Thyroid gland (tissue), 4 donors: ENCODE results near the gene TBC1D2B. TPM values are rescaled to one million over a fixed set of nuclear protein-coding genes. Genes with fewer than 3 reads are reported as not detected.

Experiments
- DNase-seq, 2 donors: peaks; one replicate each; pipeline ENCODE4 v3.0.0-alpha.2; 2019
- H3K27ac ChIP-seq, 3 donors: fragments of 200-600 bp; sonication (generic); 1 replicate in 2 of 3; 2 replicates in 1 of 3; pipeline ENCODE4 v1.5.1; 2016 to 2019; ENCODE audit warnings: mild to moderate bottlenecking in 1 of 3, moderate library complexity in 1 of 3
- H3K27me3 ChIP-seq: fragments of 200-600 bp; sonication (generic); one replicate; pipeline ENCODE4 v1.5.1; 2019
- H3K36me3 ChIP-seq, 2 donors: fragments of 200-600 bp; sonication (generic); one replicate each; pipeline ENCODE4 v1.5.1; 2016 to 2019
- H3K4me1 ChIP-seq, 2 donors: fragments of 200-600 bp; sonication (generic); one replicate each; pipeline ENCODE4 v1.5.1; 2017 to 2019
- H3K4me3 ChIP-seq, 3 donors: fragments of 200-600 bp; sonication (generic); replicated peaks in 1 of 3; 1 replicate in 2 of 3; 2 replicates in 1 of 3; pipeline ENCODE4 v1.5.1; 2016; ENCODE audit warnings: mild to moderate bottlenecking in 1 of 3
- H3K9me3 ChIP-seq: fragments of 200-600 bp; sonication (generic); one replicate; pipeline ENCODE4 v1.5.1; 2017
- POLR2A ChIP-seq, 2 donors: fragments of 450-650 bp; IDR thresholded peaks; one replicate each; pipeline ENCODE4 v1.6.1; 2017; ENCODE audit warnings: antibody characterized with exemption in 2 of 2, mild to moderate bottlenecking in 2 of 2, moderate library complexity in 1 of 2
- WGBS, 2 donors: methylation state at CpG; one replicate each; pipeline ENCODE4 v1.1.5; 2017; 5-methylcytosine and 5-hydroxymethylcytosine counted together
- intact Hi-C: fragments of 100-400 bp; cut with DNase I; formaldehyde crosslinking; loops from one replicate; pipeline ENCODE4 v1.15.1; 2023
- total RNA-seq, 4 donors: library from RNA; depleted of rRNA; stranded (reverse); fragments of >200 nt; gene quantifications; one replicate each; pipeline ENCODE4 v1.2.3, GENCODE V29; 2016
- TF ChIP-seq, protein P1 (sequence below), 6 experiments: fragments of 200-600 bp in 3 of 6; fragments of 450-650 bp in 3 of 6; sonication (generic) in 3 of 6; IDR thresholded peaks; one replicate each; pipeline ENCODE4 v1.5.1; 2016 to 2019; ENCODE audit warnings: antibody characterized with exemption in 6 of 6, mild to moderate bottlenecking in 2 of 6, inconsistent platforms in 1 of 6, moderate library complexity in 1 of 6

TBC1D2B gene
- total RNA-seq, 4 donors from 2014 or later, result 32.8 to 54.0 (median 40.1) TPM

DNA sequence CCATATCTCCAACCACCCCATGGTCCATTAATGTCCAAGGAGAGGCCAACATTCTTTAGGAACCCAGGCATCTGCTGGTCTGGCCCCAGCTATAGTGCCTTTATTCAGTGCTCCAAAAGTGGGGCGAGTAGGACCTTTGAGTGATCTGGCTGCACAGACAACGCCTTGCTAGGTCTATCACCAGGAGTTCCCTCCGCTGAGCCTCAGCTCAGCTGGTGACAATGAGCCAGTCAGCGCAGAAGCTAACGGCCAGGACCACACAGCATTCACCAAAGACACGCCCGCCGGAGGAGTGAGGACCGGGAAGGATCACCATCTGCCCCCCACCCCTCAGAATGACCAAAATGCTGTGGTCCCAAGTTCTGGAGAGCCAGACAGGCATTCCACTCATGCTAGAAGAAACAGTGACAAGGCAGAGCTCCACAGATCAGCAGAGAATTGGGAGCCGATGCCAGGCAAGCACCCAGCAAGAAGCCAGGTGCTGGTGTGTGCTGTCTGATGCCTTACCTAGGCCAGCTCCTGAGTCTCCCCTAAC lies 19.0 kb downstream of the TBC1D2B start:
- Histone ChIP-seq H3K27ac (peak overlapping the region; percentile 32 to 74 (median 71)), H3K27me3 (no peaks in the 10 kb centered on the region), H3K4me1 (peaks cover 61 to 87% of the 10 kb centered on the region in 2 donors), H3K36me3 (no peaks in the 10 kb centered on the region), H3K9me3 (no peaks in the 10 kb centered on the region), H3K4me3 (no peak overlapping the region)
- 91 to 98% methylated on average over 4 to 7 of the region's 10 CpGs for WGBS, 2 donors
- TF ChIP-seq, protein P1, sequence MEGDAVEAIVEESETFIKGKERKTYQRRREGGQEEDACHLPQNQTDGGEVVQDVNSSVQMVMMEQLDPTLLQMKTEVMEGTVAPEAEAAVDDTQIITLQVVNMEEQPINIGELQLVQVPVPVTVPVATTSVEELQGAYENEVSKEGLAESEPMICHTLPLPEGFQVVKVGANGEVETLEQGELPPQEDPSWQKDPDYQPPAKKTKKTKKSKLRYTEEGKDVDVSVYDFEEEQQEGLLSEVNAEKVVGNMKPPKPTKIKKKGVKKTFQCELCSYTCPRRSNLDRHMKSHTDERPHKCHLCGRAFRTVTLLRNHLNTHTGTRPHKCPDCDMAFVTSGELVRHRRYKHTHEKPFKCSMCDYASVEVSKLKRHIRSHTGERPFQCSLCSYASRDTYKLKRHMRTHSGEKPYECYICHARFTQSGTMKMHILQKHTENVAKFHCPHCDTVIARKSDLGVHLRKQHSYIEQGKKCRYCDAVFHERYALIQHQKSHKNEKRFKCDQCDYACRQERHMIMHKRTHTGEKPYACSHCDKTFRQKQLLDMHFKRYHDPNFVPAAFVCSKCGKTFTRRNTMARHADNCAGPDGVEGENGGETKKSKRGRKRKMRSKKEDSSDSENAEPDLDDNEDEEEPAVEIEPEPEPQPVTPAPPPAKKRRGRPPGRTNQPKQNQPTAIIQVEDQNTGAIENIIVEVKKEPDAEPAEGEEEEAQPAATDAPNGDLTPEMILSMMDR (IDR thresholded peaks at IDR 0.05), result no peak
- TF ChIP-seq POLR2A (IDR thresholded peaks at IDR 0.05), result no peak
- intact Hi-C loops, result no loop called here
- peak; percentile 9 to 32 for DNase-seq

DNA sequence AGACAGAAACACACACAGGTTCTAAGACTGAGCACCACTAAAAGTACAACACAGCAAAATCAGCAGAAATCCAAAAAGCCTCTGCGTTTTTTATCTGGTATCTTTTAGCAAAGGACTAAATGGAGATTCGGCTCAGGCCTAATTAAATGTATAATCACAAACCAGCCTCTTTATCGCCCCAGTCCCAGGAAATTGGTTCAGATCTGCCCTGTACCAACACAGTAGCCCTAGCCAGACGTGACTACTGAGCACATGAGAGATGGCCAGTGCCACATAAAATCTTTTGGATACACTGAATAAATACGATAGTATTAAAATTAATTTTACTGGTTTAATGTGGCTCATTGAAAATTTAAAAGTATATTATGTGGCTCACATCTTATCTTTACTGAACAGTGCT lies 19.7 kb downstream of the TBC1D2B start:
- no peaks in the 10 kb centered on the region for H3K27me3 ChIP-seq
- no peaks in the 10 kb centered on the region for H3K36me3 ChIP-seq
- WGBS, 2 donors, result 88 to 93% methylated on average over 5 of the region's 5 CpGs
- DNase-seq, result no peak
- H3K9me3 ChIP-seq, result no peaks in the 10 kb centered on the region
- H3K4me1 ChIP-seq, result peaks cover 64 to 90% of the 10 kb centered on the region in 2 donors
- TF ChIP-seq POLR2A (IDR thresholded peaks at IDR 0.05), result no peak
- TF ChIP-seq, protein P1 (IDR thresholded peaks at IDR 0.05), result no peak
- intact Hi-C loops, result no loop called here
- no peak overlapping the region for H3K4me3 ChIP-seq
- peak overlapping the region; percentile 71 to 74 (median 71) for H3K27ac ChIP-seq

DNA sequence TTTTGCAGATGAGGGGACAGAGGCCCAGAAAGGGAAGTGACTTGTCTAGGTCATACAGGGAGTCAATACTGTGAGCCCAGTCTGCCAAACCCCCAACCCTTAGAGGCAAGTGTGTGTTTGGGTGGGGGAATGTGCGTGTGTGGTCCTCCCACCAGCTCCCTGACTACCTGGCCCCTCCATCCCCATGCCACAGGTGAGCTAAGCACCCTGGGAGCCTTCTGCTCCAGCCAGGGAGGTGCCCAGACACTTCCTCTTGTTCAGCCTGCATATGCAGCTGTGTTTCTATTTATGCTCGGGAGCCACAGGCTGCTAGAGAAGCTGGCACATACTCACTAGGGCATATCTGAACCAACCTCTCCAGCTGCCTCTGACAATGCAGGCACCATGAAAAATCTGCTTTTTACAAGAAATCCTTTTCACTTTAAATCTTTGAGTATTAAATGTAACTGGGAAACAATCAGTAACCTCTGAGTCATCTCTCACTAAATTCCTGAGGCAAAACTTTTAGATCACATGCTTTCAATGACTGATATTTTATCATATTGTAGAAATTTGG lies 20.7 kb downstream of the TBC1D2B start:
- TF ChIP-seq, protein P1 (IDR thresholded peaks at IDR 0.05), result no peak
- no peak for TF ChIP-seq POLR2A (IDR thresholded peaks at IDR 0.05)
- 31 to 32% methylated on average over 2 of the region's 2 CpGs for WGBS, 2 donors
- H3K36me3 ChIP-seq, result no peaks in the 10 kb centered on the region
- intact Hi-C loops, result no loop called here
- H3K4me1 ChIP-seq, result peaks cover 71 to 90% of the 10 kb centered on the region in 2 donors
- peak; percentile 49 to 55 for DNase-seq
- H3K4me3 ChIP-seq, result no peak overlapping the region
- H3K9me3 ChIP-seq, result no peaks in the 10 kb centered on the region
- peak overlapping the region; percentile 71 to 74 (median 71) for H3K27ac ChIP-seq
- H3K27me3 ChIP-seq, result no peaks in the 10 kb centered on the region

DNA sequence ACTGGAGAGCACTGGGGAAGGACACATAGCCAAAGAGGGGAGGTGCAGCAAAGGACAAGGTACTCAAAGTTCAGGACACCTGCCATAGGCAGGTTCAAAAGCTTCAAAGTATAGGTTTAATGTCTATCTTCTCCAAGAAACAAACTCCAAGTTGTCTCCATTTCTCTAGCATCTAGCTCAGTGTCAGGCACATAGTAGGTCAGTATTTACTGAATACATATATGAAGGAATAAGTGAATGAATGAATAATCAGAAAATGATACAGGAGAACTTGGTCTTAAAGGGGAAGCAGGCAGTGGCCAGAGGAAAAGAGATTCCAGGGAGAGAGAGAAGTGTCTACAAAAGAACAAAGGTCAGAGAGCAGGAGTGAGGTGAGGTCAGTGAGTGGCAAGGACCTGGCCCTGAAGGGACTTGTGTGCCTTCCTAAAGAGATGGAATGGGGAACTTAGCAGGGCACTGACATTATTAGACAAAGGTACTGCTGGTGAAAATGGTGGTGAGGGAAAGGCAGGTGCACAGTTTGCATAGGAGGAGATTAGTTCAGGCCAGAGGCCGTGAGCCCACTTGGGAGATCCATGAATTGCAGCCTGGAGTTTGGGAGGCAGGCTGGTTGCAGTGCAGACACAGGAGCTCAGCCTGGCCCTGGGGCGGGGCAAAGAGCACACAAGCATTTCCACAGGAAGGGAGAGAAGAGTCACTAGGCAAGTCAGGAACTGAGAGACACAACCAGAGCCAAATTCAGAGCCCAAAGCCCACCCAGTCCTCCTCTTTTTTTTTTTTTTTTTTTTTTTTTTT lies 21.4 kb downstream of the TBC1D2B start:
- H3K27me3 ChIP-seq, result no peaks in the 10 kb centered on the region
- H3K36me3 ChIP-seq, result no peaks in the 10 kb centered on the region
- intact Hi-C loops, result no loop called here
- no peaks in the 10 kb centered on the region for H3K9me3 ChIP-seq
- no peak overlapping the region for H3K4me3 ChIP-seq
- peak overlapping the region; percentile 71 to 74 (median 71) for H3K27ac ChIP-seq
- TF ChIP-seq, protein P1 (IDR thresholded peaks at IDR 0.05), result no peak
- no peak for TF ChIP-seq POLR2A (IDR thresholded peaks at IDR 0.05)
- WGBS, 2 donors, result 25 to 32% methylated on average over 2 of the region's 2 CpGs
- peak; percentile 57 to 60 for DNase-seq
- H3K4me1 ChIP-seq, result peaks cover 71 to 90% of the 10 kb centered on the region in 2 donors

DNA sequence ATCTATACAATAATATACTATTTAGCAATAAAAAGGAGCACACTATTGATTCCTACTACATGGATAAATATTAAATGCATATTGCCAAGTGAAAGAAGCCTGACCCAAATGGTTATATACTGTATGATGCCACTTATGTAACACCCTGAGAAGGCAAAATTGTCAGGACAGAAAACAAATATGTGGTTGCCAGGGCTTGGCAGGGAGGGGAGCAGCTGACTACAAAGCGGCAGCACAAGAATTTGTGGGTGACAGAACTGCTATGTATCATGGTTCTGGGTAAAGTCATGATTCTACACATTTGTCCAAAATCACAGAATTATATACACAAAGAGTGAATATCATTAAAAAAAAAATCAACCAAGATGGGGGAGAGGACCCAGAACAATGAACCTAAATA lies 22.5 kb downstream of the TBC1D2B start:
- WGBS, 2 donors, result 85 to 89% methylated on average over 1 of the region's 1 CpG
- TF ChIP-seq, protein P1 (IDR thresholded peaks at IDR 0.05), result no peak
- no peak for TF ChIP-seq POLR2A (IDR thresholded peaks at IDR 0.05)
- intact Hi-C loops, result no loop called here
- Histone ChIP-seq H3K36me3 (no peaks in the 10 kb centered on the region), H3K4me1 (peaks cover 72 to 92% of the 10 kb centered on the region in 2 donors), H3K27ac (no peak overlapping the region), H3K4me3 (no peak overlapping the region), H3K9me3 (no peaks in the 10 kb centered on the region), H3K27me3 (no peaks in the 10 kb centered on the region)
- no peak for DNase-seq
